ENCODE data around the gene CCDC33.

The CCDC33 gene

DNA sequence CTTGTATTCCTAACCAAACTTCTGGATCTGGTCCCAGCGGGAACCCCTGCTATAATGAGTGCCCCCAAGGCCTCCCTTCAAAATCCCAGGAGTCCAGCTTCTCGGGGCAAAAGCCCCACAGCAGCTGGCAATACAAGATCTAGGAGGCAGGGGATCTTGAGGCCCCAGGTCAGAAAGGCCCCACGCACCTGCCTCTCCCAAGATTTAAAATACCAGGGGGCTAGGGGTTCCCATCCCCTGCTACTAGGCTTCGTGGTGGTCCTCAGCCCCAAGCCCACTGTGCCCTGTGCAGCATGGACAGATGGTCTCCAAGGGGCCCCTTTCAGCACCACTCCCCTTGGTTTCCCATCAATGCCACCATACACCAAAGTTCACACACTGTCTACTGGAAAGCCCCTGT, 147.2 kb downstream of the CCDC33 start:
- H3K4me3 ChIP-seq (ENCODE audit: low read depth in 1 of 2, low read length in 1 of 2), result no peak overlapping the region
- H3K9me3 ChIP-seq, result no peaks in the 10 kb centered on the region
- TF ChIP-seq, protein P1, sequence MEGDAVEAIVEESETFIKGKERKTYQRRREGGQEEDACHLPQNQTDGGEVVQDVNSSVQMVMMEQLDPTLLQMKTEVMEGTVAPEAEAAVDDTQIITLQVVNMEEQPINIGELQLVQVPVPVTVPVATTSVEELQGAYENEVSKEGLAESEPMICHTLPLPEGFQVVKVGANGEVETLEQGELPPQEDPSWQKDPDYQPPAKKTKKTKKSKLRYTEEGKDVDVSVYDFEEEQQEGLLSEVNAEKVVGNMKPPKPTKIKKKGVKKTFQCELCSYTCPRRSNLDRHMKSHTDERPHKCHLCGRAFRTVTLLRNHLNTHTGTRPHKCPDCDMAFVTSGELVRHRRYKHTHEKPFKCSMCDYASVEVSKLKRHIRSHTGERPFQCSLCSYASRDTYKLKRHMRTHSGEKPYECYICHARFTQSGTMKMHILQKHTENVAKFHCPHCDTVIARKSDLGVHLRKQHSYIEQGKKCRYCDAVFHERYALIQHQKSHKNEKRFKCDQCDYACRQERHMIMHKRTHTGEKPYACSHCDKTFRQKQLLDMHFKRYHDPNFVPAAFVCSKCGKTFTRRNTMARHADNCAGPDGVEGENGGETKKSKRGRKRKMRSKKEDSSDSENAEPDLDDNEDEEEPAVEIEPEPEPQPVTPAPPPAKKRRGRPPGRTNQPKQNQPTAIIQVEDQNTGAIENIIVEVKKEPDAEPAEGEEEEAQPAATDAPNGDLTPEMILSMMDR (IDR thresholded peaks at IDR 0.05), result no peak
- H3K4me1 ChIP-seq (ENCODE audit: control insufficient read depth in 1 of 2, insufficient read depth in 1 of 2, low read depth in 1 of 2, low read length in 1 of 2), result peaks cover 7 to 16% of the 10 kb centered on the region in 2 experiments
- no peak overlapping the region for H3K27ac ChIP-seq
- H3K36me3 ChIP-seq, result no peaks in the 10 kb centered on the region
- peaks cover 22% of the 10 kb centered on the region for H3K27me3 ChIP-seq

DNA sequence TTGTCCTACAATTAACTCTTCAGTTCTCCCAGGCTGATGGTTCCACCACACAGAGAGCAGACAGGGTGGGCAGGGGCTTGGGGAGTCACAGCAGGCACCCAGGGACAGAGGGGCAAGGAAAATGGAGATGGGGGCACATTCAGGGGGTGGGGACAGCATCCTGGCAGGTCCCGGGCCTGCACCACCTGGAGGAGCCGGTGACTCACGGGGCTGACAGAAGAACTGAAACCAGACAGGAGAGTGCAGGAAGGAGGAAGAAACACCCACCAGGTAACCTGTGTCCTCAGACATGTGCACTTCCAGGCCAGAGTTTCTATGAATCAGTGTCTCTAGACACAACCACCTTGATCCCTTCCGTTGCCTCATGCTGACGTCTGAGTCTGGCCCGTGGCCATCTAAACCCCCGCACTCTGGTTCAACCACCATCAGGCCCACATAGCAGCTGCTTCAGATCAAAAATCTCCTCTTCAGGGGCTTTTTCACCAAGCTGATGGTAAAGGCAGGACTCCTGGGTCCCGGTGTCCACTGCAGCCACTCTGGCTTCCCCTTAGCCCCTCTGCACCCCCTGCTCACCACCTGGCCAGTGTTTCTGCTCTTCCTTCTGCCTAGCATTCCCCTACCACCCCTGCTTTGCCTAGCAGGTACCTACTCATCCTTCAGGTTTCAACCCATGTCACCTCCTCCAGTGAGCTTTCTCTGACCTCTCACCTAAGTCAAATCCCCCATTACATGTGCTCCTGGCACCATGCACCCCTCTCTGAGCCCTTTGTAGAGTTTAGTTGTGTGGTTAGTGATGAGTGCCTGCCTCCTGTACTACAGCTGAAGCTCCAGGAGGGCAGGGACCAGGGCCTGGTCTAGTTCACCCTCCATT, 147.8 kb downstream of the CCDC33 start:
- Histone ChIP-seq H3K4me3 (ENCODE audit: low read depth in 1 of 2, low read length in 1 of 2) (no peak overlapping the region), H3K27me3 (peaks cover 24% of the 10 kb centered on the region), H3K9me3 (no peaks in the 10 kb centered on the region), H3K36me3 (no peaks in the 10 kb centered on the region), H3K27ac (no peak overlapping the region), H3K4me1 (ENCODE audit: control insufficient read depth in 1 of 2, insufficient read depth in 1 of 2, low read depth in 1 of 2, low read length in 1 of 2) (peaks cover 7 to 16% of the 10 kb centered on the region in 2 experiments)
- TF ChIP-seq, protein P1 (IDR thresholded peaks at IDR 0.05), result no peak

GRCh38 chr15:74384566-74384880, 148.4 kb downstream of the CCDC33 start:
- Histone ChIP-seq H3K4me1 (ENCODE audit: control insufficient read depth in 1 of 2, insufficient read depth in 1 of 2, low read depth in 1 of 2, low read length in 1 of 2) (peaks cover 7 to 21% of the 10 kb centered on the region in 2 experiments), H3K4me3 (ENCODE audit: low read depth in 1 of 2, low read length in 1 of 2) (no peak overlapping the region), H3K27ac (no peak overlapping the region), H3K36me3 (no peaks in the 10 kb centered on the region), H3K9me3 (no peaks in the 10 kb centered on the region), H3K27me3 (peaks cover 26% of the 10 kb centered on the region)
- TF ChIP-seq, protein P1 (IDR thresholded peaks at IDR 0.05), result no peak

- Histone ChIP-seq H3K4me1 (ENCODE audit: control insufficient read depth in 1 of 2, insufficient read depth in 1 of 2, low read depth in 1 of 2, low read length in 1 of 2) (peaks cover 7 to 26% of the 10 kb centered on the region in 2 experiments), H3K4me3 (ENCODE audit: low read depth in 1 of 2, low read length in 1 of 2) (no peak overlapping the region), H3K27me3 (peaks cover 30% of the 10 kb centered on the region), H3K36me3 (no peaks in the 10 kb centered on the region), H3K27ac (peak overlapping the region; percentile 29), H3K9me3 (no peaks in the 10 kb centered on the region)
- TF ChIP-seq, protein P1 (IDR thresholded peaks at IDR 0.05), result no peak
These were observed 148.9 kb downstream of the CCDC33 start for GRCh38 chr15:74384881-74385643.

- H3K9me3 ChIP-seq, result no peaks in the 10 kb centered on the region
- no peaks in the 10 kb centered on the region for H3K36me3 ChIP-seq
- TF ChIP-seq, protein P1 (IDR thresholded peaks at IDR 0.05), result no peak
- H3K27me3 ChIP-seq, result peaks cover 31% of the 10 kb centered on the region
- H3K4me1 ChIP-seq (ENCODE audit: control insufficient read depth in 1 of 2, insufficient read depth in 1 of 2, low read depth in 1 of 2, low read length in 1 of 2), result peaks cover 14 to 33% of the 10 kb centered on the region in 2 experiments
- H3K27ac ChIP-seq, result peak overlapping the region; percentile 29
- H3K4me3 ChIP-seq (ENCODE audit: low read depth in 1 of 2, low read length in 1 of 2), result no peak overlapping the region
These were observed 149.6 kb downstream of the CCDC33 start for GRCh38 chr15:74385733-74386132.

All from neutrophil (primary cell).